ENCODE measurements around the gene USP17L20.
"Not testable (repeated sequence)": the region's sequence is repeated elsewhere in the genome, so short reads cannot be mapped to it uniquely, and the experiment has no call there.

Gene USP17L20

GRCh38 chr4:9257824-9258223, at the start of gene USP17L20:
TSS of gene USP17L20 (plus strand) at chr4:9258124. CDS start at chr4:9258124, 0 bp downstream.
- not testable (repeated sequence) for DNase-seq

GRCh38 chr4:9210357-9210756, 47.6 kb upstream of the USP17L20 start, which contains the start of gene USP17L10:
TSS of gene USP17L10 (plus strand) at chr4:9210657. CDS start at chr4:9210657, 0 bp downstream.
- DNase-seq, result not testable (repeated sequence)

- not testable (repeated sequence) for DNase-seq
These were observed 43.2 kb upstream of the USP17L20 start for GRCh38 chr4:9214701-9215100.

- not testable (repeated sequence) for DNase-seq
These were observed 42.8 kb upstream of the USP17L20 start, which contains the start of gene USP17L11 for GRCh38 chr4:9215105-9215504. TSS of gene USP17L11 (plus strand) at chr4:9215405. CDS start at chr4:9215405, 0 bp downstream.

GRCh38 chr4:9219852-9220251, 38.1 kb upstream of the USP17L20 start, which contains the start of gene USP17L12:
TSS of gene USP17L12 (plus strand) at chr4:9220152. CDS start at chr4:9220152, 0 bp downstream.
- DNase-seq, result not testable (repeated sequence)

- not testable (repeated sequence) for DNase-seq
These were observed 33.3 kb upstream of the USP17L20 start, which contains the start of gene USP17L13 for GRCh38 chr4:9224596-9224995. TSS of gene USP17L13 (plus strand) at chr4:9224896. CDS start at chr4:9224896, 0 bp downstream.

GRCh38 chr4:9230249-9230648, 27.7 kb upstream of the USP17L20 start:
- not testable (repeated sequence) for DNase-seq

- not testable (repeated sequence) for DNase-seq
These were observed 23.8 kb upstream of the USP17L20 start, which contains the start of gene USP17L15 for GRCh38 chr4:9234085-9234484. TSS of gene USP17L15 (plus strand) at chr4:9234385. CDS start at chr4:9234385, 0 bp downstream.

- not testable (repeated sequence) for DNase-seq
These were observed 19.5 kb upstream of the USP17L20 start for GRCh38 chr4:9238461-9238860.

GRCh38 chr4:9243579-9243978, 14.3 kb upstream of the USP17L20 start, which contains the start of gene USP17L17:
TSS of gene USP17L17 (plus strand) at chr4:9243879. CDS start at chr4:9243879, 0 bp downstream.
- not testable (repeated sequence) for DNase-seq

- DNase-seq, result peak; percentile 0
These were observed 9.8 kb upstream of the USP17L20 start, which contains the start of gene USP17L18 for GRCh38 chr4:9247953-9248680. TSS of gene USP17L18 (plus strand) at chr4:9248630. CDS start at chr4:9248630, 0 bp downstream.

GRCh38 chr4:9253078-9253477, 4.8 kb upstream of the USP17L20 start, which contains the start of gene USP17L19:
TSS of gene USP17L19 (plus strand) at chr4:9253378. CDS start at chr4:9253378, 0 bp downstream.
- DNase-seq, result not testable (repeated sequence)

GRCh38 chr4:9262572-9262971, 4.6 kb downstream of the USP17L20 start, which contains the start of gene USP17L21:
TSS of gene USP17L21 (plus strand) at chr4:9262872. CDS start at chr4:9262872, 0 bp downstream.
- DNase-seq, result not testable (repeated sequence)

- DNase-seq, result not testable (repeated sequence)
These were observed 9.4 kb downstream of the USP17L20 start, which contains the start of gene USP17L22 for GRCh38 chr4:9267319-9267718. TSS of gene USP17L22 (plus strand) at chr4:9267619. CDS start at chr4:9267619, 0 bp downstream.

GRCh38 chr4:9271719-9272118, 13.8 kb downstream of the USP17L20 start:
- DNase-seq, result peak; percentile 18

Data from stimulated activated CD4-positive, alpha-beta T cell treated with anti-CD3 and anti-CD28 coated beads, Interleukin-15, amount 100 ng/mL, for 24 hours (primary cell).